HepG2 (cell line): Measurements from ENCODE around the gene IFNLR1. TPM values are rescaled to one million over a fixed set of nuclear protein-coding genes. Genes with fewer than 3 reads are reported as not detected.

ENCODE experiments used
- ATAC-seq: fragments of 200-7000 bp; cut with Tn5 transposase; 3 replicates; pipeline ENCODE4 v1.9.1; 2020; ENCODE audit warnings: mild to moderate bottlenecking, moderate library complexity
- BruUV-seq: library from RNA; stranded (reverse); fragments of 400-500 nt; replicated peaks from 2 replicates; lab custom pipeline; 2021; lab: Mats Ljungman, UMichigan
- CTCF ChIA-PET: fragments of 300-600 bp; formaldehyde crosslinking; extraction: SDS; loops from one replicate; lab custom pipeline; 2021; ENCODE audit warnings: low total read pairs, inconsistent platforms, low intra/inter-chr PET ratio; lab: Yijun Ruan, JAX
- POLR2A ChIA-PET: fragments of 350-600 bp; sonication (Branson Sonifier 250); formaldehyde crosslinking; loops from one replicate; lab custom pipeline; 2020; ENCODE audit warnings: antibody characterized with exemption, inconsistent platforms; lab: Yijun Ruan, JAX
- DNase-seq: peaks from one replicate; pipeline ENCODE4 v3.0.0-alpha.2; 2015; ENCODE audit warnings: low spot score
- FAIRE-seq: peaks from 3 replicates; lab custom pipeline; 2011; peaks lifted over from hg19 to GRCh38; lab: Jason Lieb, UNC
- H2AFZ ChIP-seq: one replicate; pipeline ENCODE4 v1.6.1; 2011; ENCODE audit warnings: low read length, inconsistent platforms
- H3K27ac ChIP-seq: fragments of 300-600 bp; 3 replicates; pipeline ENCODE4 v1.8.0; 2011; ENCODE audit warnings: mixed run types, mild to moderate bottlenecking, mixed read lengths, low read length, inconsistent platforms; ENCODE audit not compliant: insufficient read depth; ENCODE audit errors: extremely low read length
- H3K27me3 ChIP-seq, 2 experiments: fragments of 200-600 bp in 1 of 2; 2 replicates in 1 of 2; 3 replicates in 1 of 2; pipeline versions ENCODE4 v1.6.0 to v1.8.0; 2011; ENCODE audit warnings: low read length in 2 of 2, mild to moderate bottlenecking in 2 of 2, moderate library complexity in 2 of 2, inconsistent platforms in 1 of 2; ENCODE audit not compliant: insufficient read depth in 2 of 2, control insufficient read depth in 1 of 2
- H3K36me3 ChIP-seq, 2 experiments: fragments of 200-600 bp in 1 of 2; replicated peaks in 1 of 2; 2 replicates in 1 of 2; 3 replicates in 1 of 2; pipeline versions ENCODE4 v1.5.1 to v1.8.0; 2011; ENCODE audit warnings: low read length in 2 of 2, inconsistent platforms in 1 of 2; ENCODE audit not compliant: insufficient read depth in 2 of 2, control insufficient read depth in 1 of 2
- H3K4me1 ChIP-seq: 2 replicates; pipeline ENCODE4 v1.5.1; 2012; ENCODE audit warnings: low read length, inconsistent platforms; ENCODE audit not compliant: insufficient read depth
- H3K4me2 ChIP-seq: 2 replicates; pipeline ENCODE4 v1.6.0; 2011; ENCODE audit warnings: low read depth, low read length, inconsistent platforms
- H3K4me3 ChIP-seq, 3 experiments: fragments of 200-600 bp in 1 of 3; sonication (generic), shearing (Covaris generic) in 1 of 3; replicated peaks in 1 of 3; 2 replicates each; pipeline ENCODE4 v1.5.1; 2011 to 2016; ENCODE audit warnings: low read length in 3 of 3, inconsistent platforms in 2 of 3, low read depth in 2 of 3, mild to moderate bottlenecking in 2 of 3, control low read depth in 1 of 3, mixed read lengths in 1 of 3; ENCODE audit not compliant: insufficient read depth in 1 of 3
- H3K79me2 ChIP-seq: one replicate; pipeline ENCODE4 v1.6.1; 2011; ENCODE audit warnings: low read length, inconsistent platforms; ENCODE audit not compliant: insufficient read depth
- H3K9ac ChIP-seq: 2 replicates; pipeline ENCODE4 v1.6.0; 2011; ENCODE audit warnings: mild to moderate bottlenecking, low read depth, low read length, inconsistent platforms; ENCODE audit not compliant: insufficient read depth
- H3K9me3 ChIP-seq: 2 replicates; pipeline ENCODE4 v1.5.1; 2012; ENCODE audit warnings: mild to moderate bottlenecking, low read length
- H4K20me1 ChIP-seq: 2 replicates; pipeline ENCODE4 v1.6.0; 2011; ENCODE audit warnings: inconsistent platforms, mild to moderate bottlenecking, low read length, moderate library complexity; ENCODE audit not compliant: insufficient read depth
- MED13 ChIP-seq: sonication (generic); formaldehyde crosslinking; IDR thresholded peaks from 2 replicates; pipeline ENCODE4 v1.5.0; 2020; ENCODE audit warnings: missing genetic modification reagents
- MTA3 ChIP-seq: sonication (generic); formaldehyde crosslinking; IDR thresholded peaks from 2 replicates; pipeline ENCODE4 v1.4.0; 2020; ENCODE audit warnings: missing genetic modification reagents
- MXD4 ChIP-seq: IDR thresholded peaks from 2 replicates; pipeline ENCODE4 v1.6.1; 2016; ENCODE audit warnings: mild to moderate bottlenecking, missing biosample characterization, missing genetic modification reagents
- TEAD3 ChIP-seq: optimal IDR thresholded peaks from 2 replicates; pipeline ENCODE3; 2016; ENCODE audit warnings: borderline replicate concordance
- ZNF263 ChIP-seq: sonication (generic); formaldehyde crosslinking; IDR thresholded peaks from 2 replicates; pipeline ENCODE4 v1.4.0; 2020; ENCODE audit warnings: missing genetic modification reagents
- ZNF543 ChIP-seq: sonication (generic); formaldehyde crosslinking; IDR thresholded peaks from 2 replicates; pipeline ENCODE4 v1.4.0; 2020; ENCODE audit warnings: mild to moderate bottlenecking, missing genetic modification reagents
- ZNF572 ChIP-seq: sonication (generic); formaldehyde crosslinking; IDR thresholded peaks from 2 replicates; pipeline ENCODE4 v1.5.1; 2020; ENCODE audit warnings: mild to moderate bottlenecking, missing genetic modification reagents
- ZNF788 ChIP-seq: sonication (generic); formaldehyde crosslinking; IDR thresholded peaks from 2 replicates; pipeline ENCODE4 v1.5.0; 2020; ENCODE audit warnings: mild to moderate bottlenecking, missing genetic modification reagents, borderline replicate concordance
- ZNF850 ChIP-seq: sonication (generic); formaldehyde crosslinking; conservative IDR thresholded peaks from 2 replicates; pipeline ENCODE4 v1.9.0; 2021; ENCODE audit warnings: mild to moderate bottlenecking, missing genetic modification reagents
- WGBS: methylation state at CpG from one replicate; pipeline ENCODE4 v1.1.6; 2017; ENCODE audit warnings: low lambda C conversion rate; 5-methylcytosine and 5-hydroxymethylcytosine counted together
- in situ Hi-C: cut with HindIII; loops from 2 replicates; pipeline ENCODE4 v1.10.0; 2017; ENCODE audit warnings: low pct_unique_long_range_greater_than_20kb; ENCODE audit not compliant: extremely low pct_ligation_motif_present
- intact Hi-C: fragments of 100-400 bp; cut with micrococcal nuclease; formaldehyde crosslinking; loops from one replicate; pipeline ENCODE4 v1.10.0; 2022; ENCODE audit not compliant: unreplicated experiment
- polyA plus RNA-seq, 8 experiments: library from polyadenylated mRNA; depleted of rRNA in 3 of 8; stranded (reverse) in 7 of 8; unstranded in 1 of 8; fragments of >200 nt; fragmentation: Illumina TruSeq in 4 of 8; extraction: Trizol in 4 of 8; gene quantifications; 2 replicates each; pipeline versions ENCODE4 v1.2.1 to v1.2.3, GENCODE V29; 2011 to 2016; ENCODE audit warnings: low read depth in 4 of 8, missing spikeins in 1 of 8, mixed read lengths in 1 of 8; ENCODE audit not compliant: insufficient read depth in 1 of 8
- total RNA-seq, 5 experiments: library from RNA; depleted of rRNA; stranded (reverse); fragments of >200 nt; fragmentation: Illumina TruSeq; extraction: Trizol; gene quantifications; 2 replicates each; pipeline ENCODE4 v1.2.3, GENCODE V29; 2016; ENCODE audit warnings: low read depth in 1 of 5
- TF ChIP-seq, protein P1 (sequence below): sonication (generic); formaldehyde crosslinking; IDR thresholded peaks from 2 replicates; pipeline ENCODE4 v1.5.0; 2020; ENCODE audit warnings: mild to moderate bottlenecking, missing genetic modification reagents, moderate library complexity
- TF ChIP-seq, protein P2 (sequence below): sonication (generic); formaldehyde crosslinking; IDR thresholded peaks from 2 replicates; pipeline ENCODE4 v1.5.0; 2020; ENCODE audit warnings: mild to moderate bottlenecking, missing genetic modification reagents, borderline replicate concordance

The IFNLR1 gene
- total and polyA plus RNA-seq, 2 of the 13 experiments (the other 11 are each of a cell fraction or from before 2014, with no cell fraction given), result 3.8 to 8.5 TPM

- ChIA-PET POLR2A (no interaction called here), CTCF (interaction anchor here (1.8 kb wide), 1 partner anchor 43 kb away, joined by 13 read pairs; no protein-coding TSS in a partner anchor)
- H3K27ac ChIP-seq, result no peak overlapping the region
- H3K36me3 ChIP-seq, result no peaks in the 10 kb centered on the region
- no peak for ATAC-seq
- in situ Hi-C loops, result no loop called here
- FAIRE-seq, result no peak
- WGBS, result 13% methylated on average over 6 of the region's 6 CpGs
- no peaks in the 10 kb centered on the region for H3K79me2 ChIP-seq
- H3K4me3 ChIP-seq, result no peak overlapping the region
- no TSS peak for BruUV-seq
- H4K20me1 ChIP-seq, result no peaks in the 10 kb centered on the region
- peaks cover 0 to 1% of the 10 kb centered on the region in 2 experiments; a peak in 1 of 5 replicates for H3K27me3 ChIP-seq
- TF ChIP-seq ZNF263 (0 out of 2 replicates have a peak, but pooled peaks have one; percentile 21), ZNF572 (CRISPR knock-in tag) (no peak), ZNF788 (CRISPR knock-in tag) (no peak), ZNF850 (CRISPR knock-in tag) (no peak), MXD4 (CRISPR knock-in tag) (no peak), ZNF543 (CRISPR knock-in tag) (0 out of 2 replicates have a peak, but pooled peaks have one; percentile 39), MED13 (CRISPR knock-in tag) (no peak), MTA3 (CRISPR knock-in tag) (no peak), TEAD3 (CRISPR knock-in tag) (peak; percentile 11)
- TF ChIP-seq, protein P1, sequence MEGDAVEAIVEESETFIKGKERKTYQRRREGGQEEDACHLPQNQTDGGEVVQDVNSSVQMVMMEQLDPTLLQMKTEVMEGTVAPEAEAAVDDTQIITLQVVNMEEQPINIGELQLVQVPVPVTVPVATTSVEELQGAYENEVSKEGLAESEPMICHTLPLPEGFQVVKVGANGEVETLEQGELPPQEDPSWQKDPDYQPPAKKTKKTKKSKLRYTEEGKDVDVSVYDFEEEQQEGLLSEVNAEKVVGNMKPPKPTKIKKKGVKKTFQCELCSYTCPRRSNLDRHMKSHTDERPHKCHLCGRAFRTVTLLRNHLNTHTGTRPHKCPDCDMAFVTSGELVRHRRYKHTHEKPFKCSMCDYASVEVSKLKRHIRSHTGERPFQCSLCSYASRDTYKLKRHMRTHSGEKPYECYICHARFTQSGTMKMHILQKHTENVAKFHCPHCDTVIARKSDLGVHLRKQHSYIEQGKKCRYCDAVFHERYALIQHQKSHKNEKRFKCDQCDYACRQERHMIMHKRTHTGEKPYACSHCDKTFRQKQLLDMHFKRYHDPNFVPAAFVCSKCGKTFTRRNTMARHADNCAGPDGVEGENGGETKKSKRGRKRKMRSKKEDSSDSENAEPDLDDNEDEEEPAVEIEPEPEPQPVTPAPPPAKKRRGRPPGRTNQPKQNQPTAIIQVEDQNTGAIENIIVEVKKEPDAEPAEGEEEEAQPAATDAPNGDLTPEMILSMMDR (CRISPR knock-in tag), result peak; percentile 20; the same call in 1 of the 2 replicates
- TF ChIP-seq, protein P2, sequence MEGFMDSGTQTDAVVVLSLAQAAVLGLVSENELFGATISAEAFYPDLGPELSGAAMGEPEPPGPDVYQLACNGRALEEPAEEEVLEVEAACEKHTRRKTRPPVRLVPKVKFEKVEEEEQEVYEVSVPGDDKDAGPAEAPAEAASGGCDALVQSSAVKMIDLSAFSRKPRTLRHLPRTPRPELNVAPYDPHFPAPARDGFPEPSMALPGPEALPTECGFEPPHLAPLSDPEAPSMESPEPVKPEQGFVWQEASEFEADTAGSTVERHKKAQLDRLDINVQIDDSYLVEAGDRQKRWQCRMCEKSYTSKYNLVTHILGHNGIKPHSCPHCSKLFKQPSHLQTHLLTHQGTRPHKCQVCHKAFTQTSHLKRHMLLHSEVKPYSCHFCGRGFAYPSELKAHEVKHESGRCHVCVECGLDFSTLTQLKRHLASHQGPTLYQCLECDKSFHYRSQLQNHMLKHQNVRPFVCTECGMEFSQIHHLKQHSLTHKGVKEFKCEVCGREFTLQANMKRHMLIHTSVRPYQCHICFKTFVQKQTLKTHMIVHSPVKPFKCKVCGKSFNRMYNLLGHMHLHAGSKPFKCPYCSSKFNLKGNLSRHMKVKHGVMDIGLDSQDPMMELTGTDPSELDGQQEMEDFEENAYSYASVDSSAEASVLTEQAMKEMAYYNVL (CRISPR knock-in tag), result no peak
- intact Hi-C loops, result loop anchor here (5.0 kb wide), 1 partner anchor 74 kb away; the partner anchor contains the start of gene IFNLR1
- H3K9ac ChIP-seq, result no peak overlapping the region
- H3K4me2 ChIP-seq, result peak overlapping the region; percentile 23; the same call in 1 of the 2 replicates
- no peaks in the 10 kb centered on the region for H3K9me3 ChIP-seq
- no peak overlapping the region for H2AFZ ChIP-seq
- H3K4me1 ChIP-seq, result peaks cover 99% of the 10 kb centered on the region
- DNase-seq, result no peak
These were observed 73.5 kb downstream of the IFNLR1 start for GRCh38 chr1:24113641-24114033.
